Activated T-helper 1 cell treated with Interleukin-2 at 50 U/mL for 16 hours (primary cell): ENCODE data around the gene LILRA1.
"Not testable (repeated sequence)": the region's sequence is repeated elsewhere in the genome, so short reads cannot be mapped to it uniquely, and the experiment has no call there.

Source experiments
- DNase-seq: peaks from one replicate; pipeline ENCODE4 v3.0.0-alpha.2; 2020; ENCODE audit warnings: low read depth

The LILRA1 gene

GRCh38 chr19:54577334-54577733 is 16.1 kb upstream of the LILRA1 start:
- no peak for DNase-seq

DNA sequence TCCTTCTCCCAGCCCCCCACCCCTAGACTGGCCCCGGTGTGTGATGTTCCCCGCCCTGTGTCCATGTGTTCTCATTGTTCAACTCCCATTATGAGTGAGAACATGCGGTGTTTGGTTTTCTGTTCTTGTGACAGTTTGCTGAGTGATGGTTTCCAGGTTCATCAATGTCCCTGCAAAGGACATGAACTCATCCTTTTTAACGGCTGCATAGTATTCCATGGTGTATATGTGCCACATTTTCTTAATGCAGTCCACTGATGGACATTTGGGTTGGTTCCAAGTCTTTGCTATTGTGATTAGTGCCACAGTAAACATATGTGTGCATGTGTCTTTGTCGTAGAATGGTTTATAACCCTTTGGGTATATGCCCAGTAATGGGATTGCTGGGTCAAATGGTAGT is 15.2 kb upstream of the LILRA1 start:
- DNase-seq, result not testable (repeated sequence)

- DNase-seq, result no peak
Measured at GRCh38 chr19:54586397-54586796, 7.0 kb upstream of the LILRA1 start.

DNA sequence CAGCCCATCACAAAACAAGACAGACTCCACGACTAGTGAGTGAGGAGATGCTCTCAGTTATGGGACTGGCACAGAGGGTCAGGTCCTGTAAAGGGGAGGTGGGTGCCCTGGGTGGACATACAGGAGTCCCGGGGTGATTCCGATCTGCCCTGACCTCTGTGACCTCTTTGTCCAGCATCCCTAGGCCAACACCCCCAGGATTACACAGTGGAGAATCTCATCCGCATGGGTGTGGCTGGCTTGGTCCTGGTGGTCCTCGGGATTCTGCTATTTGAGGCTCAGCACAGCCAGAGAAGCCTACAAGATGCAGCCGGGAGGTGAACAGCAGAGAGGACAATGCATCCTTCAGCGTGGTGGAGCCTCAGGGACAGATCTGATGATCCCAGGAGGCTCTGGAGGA is 6.4 kb upstream of the LILRA1 start:
- no peak for DNase-seq

DNA sequence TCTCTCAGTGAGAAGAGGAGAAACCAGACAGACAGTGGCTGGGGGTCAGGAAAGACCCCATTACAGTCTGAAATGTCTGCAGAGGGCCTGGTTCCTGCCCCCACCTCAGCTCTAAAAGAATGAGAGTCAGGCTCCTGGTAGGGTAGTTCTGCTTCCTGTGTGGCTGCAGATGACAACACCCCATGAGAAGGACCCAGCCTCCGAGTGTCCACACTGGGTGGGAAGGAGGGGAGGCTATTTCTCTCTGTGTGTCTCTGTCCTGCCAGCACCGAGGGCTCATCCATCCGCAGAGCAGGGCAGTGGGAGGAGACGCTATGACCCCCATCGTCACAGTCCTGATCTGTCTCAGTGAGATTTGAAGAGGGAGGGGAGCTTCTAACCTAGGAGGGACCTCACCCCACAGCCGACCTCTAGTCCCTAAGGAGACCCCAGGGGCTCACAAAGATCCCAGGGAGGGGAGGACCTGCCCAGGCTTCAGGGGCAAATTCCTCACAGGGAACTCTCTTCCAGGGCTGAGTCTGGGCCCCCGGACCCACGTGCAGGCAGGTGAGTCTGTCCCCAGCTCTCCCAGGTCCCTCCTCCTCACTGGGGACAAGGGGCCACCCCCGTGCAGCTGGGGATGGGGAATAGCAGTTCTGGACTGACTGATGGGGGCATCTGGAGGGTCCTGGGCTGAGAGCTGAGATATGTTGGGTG is 647 bp downstream of the LILRA1 start:
- not testable (repeated sequence) for DNase-seq

GRCh38 chr19:54594737-54595136 is 1.3 kb downstream of the LILRA1 start:
- no peak for DNase-seq

- DNase-seq, result not testable (repeated sequence)
Measured at GRCh38 chr19:54595680-54596436, 2.4 kb downstream of the LILRA1 start.

DNA sequence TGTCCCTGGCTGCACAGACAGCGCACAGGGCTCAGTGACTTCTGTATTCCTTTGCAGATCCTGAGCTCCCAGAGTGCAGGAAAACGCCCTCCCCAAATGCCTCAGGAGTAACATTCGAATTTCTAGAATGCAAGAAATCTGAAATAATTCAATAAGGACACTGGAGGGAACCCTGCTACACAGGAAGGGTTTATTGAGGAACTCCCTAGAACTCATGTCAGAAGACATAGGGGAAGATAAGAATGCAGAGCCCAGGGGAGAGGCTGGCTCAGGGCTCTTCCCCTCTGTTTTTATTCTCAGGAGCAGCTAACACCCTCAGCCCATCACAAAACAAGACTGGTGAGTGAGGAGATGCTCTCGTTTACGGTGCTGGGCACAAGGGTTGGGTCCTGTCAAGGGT is 6.8 kb downstream of the LILRA1 start:
- DNase-seq, result no peak

DNA sequence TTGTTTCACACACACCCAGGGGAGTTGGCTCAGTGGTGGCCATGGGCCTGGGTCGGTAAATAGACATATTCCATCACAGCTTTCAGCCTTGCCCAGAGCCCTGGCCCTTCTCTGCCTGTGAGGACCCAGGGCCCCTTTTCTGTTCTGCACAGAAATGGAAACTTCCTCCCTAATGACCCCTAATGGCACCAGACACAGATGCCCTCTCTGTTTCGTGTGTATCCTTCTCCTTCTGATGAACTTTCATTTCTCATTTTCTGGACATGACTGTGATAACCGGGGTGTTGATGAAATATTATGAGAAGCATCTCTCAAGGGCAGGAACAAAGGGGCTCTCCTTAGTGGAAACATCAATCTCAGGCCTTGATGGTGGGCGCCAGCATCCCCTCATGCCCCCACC is 12.8 kb downstream of the LILRA1 start:
- no peak for DNase-seq

- DNase-seq, result no peak
Measured at GRCh38 chr19:54606891-54607784, 13.7 kb downstream of the LILRA1 start.

DNA sequence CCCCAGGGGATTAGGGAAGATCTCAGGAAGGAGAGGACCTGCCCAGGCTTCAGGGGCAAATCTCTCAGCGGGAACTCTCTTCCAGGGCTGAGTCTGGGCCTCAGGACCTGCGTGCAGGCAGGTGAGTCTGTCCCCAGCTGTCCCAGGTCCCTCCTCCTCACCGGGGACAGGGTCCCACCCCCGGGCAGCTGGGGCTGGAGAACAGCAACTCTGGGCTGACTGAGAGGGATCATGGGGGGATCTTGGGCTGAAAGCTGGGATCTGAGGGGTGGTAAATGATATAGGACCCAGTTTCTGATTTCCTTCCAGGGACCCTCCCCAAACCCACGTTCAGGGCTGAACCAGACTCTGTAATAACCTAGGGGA is 14.3 kb downstream of the LILRA1 start:
- no peak for DNase-seq

DNA sequence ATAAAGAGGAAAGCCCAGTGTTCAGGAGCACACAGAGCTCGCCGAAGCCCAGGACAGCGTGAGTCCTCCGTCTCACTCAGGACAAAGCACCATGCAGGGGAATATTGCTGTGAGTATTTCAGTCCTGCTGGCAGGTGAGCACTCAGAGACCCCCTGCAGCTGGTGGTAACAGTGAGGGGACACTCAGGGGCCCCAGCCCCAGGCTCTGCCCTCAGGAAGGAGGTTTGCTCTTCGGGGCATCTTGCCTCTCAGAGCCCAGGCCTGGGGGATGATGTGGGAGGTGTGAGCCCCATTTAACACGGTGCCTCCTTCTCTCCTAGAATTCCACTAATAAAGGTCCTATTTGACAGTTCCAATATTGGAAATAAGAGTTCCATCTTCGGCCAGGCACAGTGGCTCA is 14.8 kb downstream of the LILRA1 start:
- DNase-seq, result no peak

DNA sequence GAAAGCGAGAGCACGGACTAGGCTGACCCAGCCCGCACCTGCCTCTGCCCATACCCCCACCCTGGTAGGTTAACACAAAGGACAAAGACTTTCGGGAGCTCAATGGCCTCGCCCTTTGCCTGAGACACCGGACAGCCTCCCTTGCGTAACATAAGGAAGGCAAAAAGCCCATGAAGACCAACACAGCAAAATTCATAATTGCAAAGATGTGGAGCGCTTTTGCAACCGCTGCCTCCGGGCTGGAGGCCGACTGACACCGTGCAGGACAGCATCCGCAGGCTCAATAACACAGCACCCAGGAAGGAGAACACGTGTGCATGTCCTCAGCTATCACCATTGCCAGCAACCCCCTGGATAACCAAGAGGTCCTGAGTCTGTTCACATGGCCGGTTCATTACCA is 15.4 kb downstream of the LILRA1 start:
- DNase-seq, result no peak

- no peak for DNase-seq
Measured at GRCh38 chr19:54609356-54609791, 15.9 kb downstream of the LILRA1 start.

- no peak for DNase-seq
Measured at GRCh38 chr19:54612428-54612827, 19.0 kb downstream of the LILRA1 start.

- DNase-seq, result no peak
Measured at GRCh38 chr19:54614726-54615125, 21.3 kb downstream of the LILRA1 start.

DNA sequence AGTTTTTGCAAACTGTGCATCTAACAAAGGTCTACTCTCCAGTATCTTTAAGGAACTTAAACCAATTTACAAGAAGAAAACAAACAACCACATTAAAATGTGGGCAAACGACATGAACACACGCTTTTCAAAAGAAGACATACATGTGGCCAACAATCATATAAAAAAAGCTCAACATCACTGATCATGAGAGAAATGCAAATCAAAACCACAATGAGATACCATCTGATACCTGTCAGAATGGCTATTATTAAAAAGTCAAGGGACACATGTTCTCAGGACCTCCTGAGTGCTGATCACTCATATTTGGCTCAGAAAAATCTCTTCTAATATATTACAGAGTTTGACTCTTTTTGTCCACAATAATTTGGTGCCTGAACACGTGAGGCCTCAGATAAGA is 22.6 kb downstream of the LILRA1 start:
- no peak for DNase-seq

DNA sequence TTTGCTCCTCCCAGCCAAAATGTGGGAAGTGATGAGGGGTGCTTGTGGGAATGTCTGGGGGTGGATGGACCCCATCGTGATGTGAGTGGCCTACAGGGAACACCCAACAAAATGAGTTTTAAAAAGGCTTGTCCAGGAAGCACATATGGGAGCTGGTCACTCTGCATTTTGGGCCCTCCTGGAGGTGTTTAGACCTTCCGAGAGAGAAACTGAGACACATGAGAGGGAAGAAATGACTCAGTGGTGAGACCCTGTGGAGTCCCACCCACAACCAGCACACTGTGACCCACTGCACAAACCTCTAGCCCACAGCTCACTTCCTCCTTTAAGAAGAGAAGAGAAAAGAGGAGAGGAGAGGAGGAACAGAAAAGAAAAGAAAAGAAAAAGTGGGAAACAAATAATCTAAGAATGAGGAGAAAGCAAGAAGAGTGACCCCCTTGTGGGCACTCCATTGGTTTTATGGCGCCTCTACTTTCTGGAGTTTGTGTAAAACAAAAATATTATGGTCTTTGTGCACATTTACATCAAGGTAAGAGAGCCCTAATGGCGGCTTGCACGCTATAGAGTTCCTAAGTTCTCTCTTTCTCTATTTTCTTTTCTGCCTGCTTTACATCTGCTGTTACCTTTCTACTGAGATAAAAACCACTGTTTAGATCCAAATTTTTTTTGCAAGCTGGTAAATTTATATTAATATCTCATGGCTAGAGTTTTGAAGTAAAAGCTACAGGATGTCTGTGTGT is 23.6 kb downstream of the LILRA1 start:
- DNase-seq, result no peak

DNA sequence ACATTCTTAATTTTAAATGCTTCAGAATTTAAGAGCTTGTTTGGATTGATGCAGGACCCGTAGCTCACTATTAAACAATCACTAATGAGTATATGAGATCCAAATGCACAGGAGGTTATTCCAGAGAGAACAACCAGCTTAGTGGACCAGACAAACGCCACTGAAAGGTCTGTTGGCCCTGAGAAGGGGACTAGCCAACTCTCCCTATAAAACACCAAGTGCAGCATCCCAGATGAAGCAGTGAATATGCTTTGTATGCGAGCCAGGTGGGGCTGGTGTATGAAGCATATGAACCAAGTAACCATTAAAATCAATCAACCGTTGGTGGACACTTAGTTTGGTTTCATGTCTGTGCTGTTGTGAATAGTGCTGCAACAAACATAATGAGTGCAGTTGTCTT is 27.0 kb downstream of the LILRA1 start:
- no peak for DNase-seq

GRCh38 chr19:54622431-54622830 is 29.0 kb downstream of the LILRA1 start:
- no peak for DNase-seq

DNA sequence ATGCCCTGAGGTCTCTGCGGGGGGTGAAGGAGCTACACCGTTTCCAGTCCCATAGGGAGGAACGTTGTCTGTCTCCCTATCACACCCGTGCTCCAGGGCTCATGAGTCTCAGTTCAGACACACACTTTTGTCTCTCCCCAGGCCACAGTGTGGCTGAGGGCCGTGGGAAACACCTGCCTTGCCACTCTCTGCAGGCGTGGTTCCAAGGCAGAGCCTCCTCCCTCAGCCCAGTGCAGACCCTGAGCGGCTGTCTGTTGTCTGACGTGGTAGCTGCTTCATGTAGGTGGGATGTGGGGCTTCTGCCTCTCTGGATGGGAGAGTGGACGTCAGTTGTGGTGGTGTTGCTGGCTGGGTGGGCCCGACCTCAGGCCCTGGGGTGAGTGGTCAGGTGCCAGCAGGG is 30.8 kb downstream of the LILRA1 start:
- DNase-seq, result not testable (repeated sequence)
